ENCODE measurements around the gene KRTAP10-2. TPM values are rescaled to one million over a fixed set of nuclear protein-coding genes. Genes with fewer than 3 reads are reported as not detected.
"Not testable (repeated sequence)": the region's sequence is repeated elsewhere in the genome, so short reads cannot be mapped to it uniquely, and the experiment has no call there.

The KRTAP10-2 gene
- total and polyA plus RNA-seq, 2 experiments from 2014 or later: 0.24 TPM; not detected in 1

- not testable (repeated sequence) for H3K27ac ChIP-seq (ENCODE audit: low read depth); H3K4me2 ChIP-seq; H3K9me3 Mint-ChIP-seq; H4K20me1 ChIP-seq (replicated peaks; ENCODE audit: insufficient read depth); H3K36me3 ChIP-seq (ENCODE audit: insufficient read depth); H3K27me3 ChIP-seq (ENCODE audit: insufficient read depth); H3K9me2 ChIP-seq (ENCODE audit: insufficient read depth); H3K79me2 ChIP-seq (replicated peaks; ENCODE audit: insufficient read depth); H3F3A ChIP-seq (replicated peaks; ENCODE audit: low read depth); H3K36me3 Mint-ChIP-seq (ENCODE audit: low read depth); H3K27me3 Mint-ChIP-seq (ENCODE audit: insufficient read depth, low read depth, poor library complexity); ATAC-seq; H3K4me3 ChIP-seq; H3K27ac Mint-ChIP-seq; H3K4me3 Mint-ChIP-seq; DNase-seq (ENCODE audit: low spot score); H2AFZ ChIP-seq
- H3K4me1 ChIP-seq (ENCODE audit: insufficient read depth): peaks cover 13% of the 10 kb centered on the region
- H3K4me1 Mint-ChIP-seq: peaks cover 14% of the 10 kb centered on the region
Measured at GRCh38 chr21:44590897-44591800, 39.8 kb upstream of the KRTAP10-2 start.

DNA sequence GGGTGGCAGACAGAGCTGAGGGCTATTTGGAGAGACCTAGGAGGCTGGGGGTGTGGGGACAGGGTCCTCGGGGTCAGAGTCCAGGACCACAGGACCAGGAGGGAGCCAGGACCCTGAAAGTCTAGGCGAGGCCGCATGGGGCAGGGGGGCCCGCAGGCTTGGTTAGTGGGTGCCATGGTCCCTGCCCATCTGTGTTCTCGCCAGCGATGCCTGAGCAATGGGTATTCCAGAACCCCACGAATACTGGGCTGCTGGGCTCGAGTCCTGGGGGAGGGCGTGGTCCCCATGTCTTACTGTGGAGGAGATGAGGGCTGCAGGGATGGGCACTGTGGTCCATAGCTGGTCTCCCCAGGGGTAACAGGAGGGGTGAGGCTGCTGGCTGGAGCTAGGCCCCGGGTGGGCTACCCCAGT, 39.0 kb upstream of the KRTAP10-2 start:
- Mint-ChIP-seq H3K36me3 (ENCODE audit: low read depth) (no peaks in the 10 kb centered on the region; the same call in 2 of the 3 replicates), H3K27ac (no peak overlapping the region), H3K27me3 (ENCODE audit: insufficient read depth, low read depth, poor library complexity) (peaks cover 7% of the 10 kb centered on the region), H3K4me3 (no peak overlapping the region), H3K4me1 (peaks cover 14% of the 10 kb centered on the region), H3K9me3 (no peaks in the 10 kb centered on the region; the same call in 2 of the 3 replicates)
- Histone ChIP-seq H3K4me1 (ENCODE audit: insufficient read depth) (peaks cover 13% of the 10 kb centered on the region), H3K36me3 (ENCODE audit: insufficient read depth) (no peaks in the 10 kb centered on the region), H2AFZ (no peak overlapping the region), H3K4me2 (no peak overlapping the region), H3K9me2 (ENCODE audit: insufficient read depth) (no peaks in the 10 kb centered on the region), H3K27ac (ENCODE audit: low read depth) (no peak overlapping the region), H3F3A (replicated peaks; ENCODE audit: low read depth) (0 out of 2 replicates have a peak, but pooled peaks cover 4% of the 10 kb centered on the region), H3K4me3 (no peak overlapping the region), H3K79me2 (replicated peaks; ENCODE audit: insufficient read depth) (no peaks in the 10 kb centered on the region), H4K20me1 (replicated peaks; ENCODE audit: insufficient read depth) (no peaks in the 10 kb centered on the region), H3K27me3 (ENCODE audit: insufficient read depth) (no peaks in the 10 kb centered on the region)
- DNase-seq (ENCODE audit: low spot score) (no peak), ATAC-seq (no peak)
- no peak for TF ChIP-seq POLR2AphosphoS5 (IDR thresholded peaks at IDR 0.05; ENCODE audit: low read depth)
- no peak for TF ChIP-seq ZNF114 (CRISPR knock-in tag; IDR thresholded peaks at IDR 0.05)
- no peak for TF ChIP-seq EZH2 (IDR thresholded peaks at IDR 0.05; ENCODE audit: low read depth, unreplicated experiment)
- TF ChIP-seq STAT1 (IDR thresholded peaks at IDR 0.05; ENCODE audit: unreplicated experiment): no peak
- TF ChIP-seq, protein P1, sequence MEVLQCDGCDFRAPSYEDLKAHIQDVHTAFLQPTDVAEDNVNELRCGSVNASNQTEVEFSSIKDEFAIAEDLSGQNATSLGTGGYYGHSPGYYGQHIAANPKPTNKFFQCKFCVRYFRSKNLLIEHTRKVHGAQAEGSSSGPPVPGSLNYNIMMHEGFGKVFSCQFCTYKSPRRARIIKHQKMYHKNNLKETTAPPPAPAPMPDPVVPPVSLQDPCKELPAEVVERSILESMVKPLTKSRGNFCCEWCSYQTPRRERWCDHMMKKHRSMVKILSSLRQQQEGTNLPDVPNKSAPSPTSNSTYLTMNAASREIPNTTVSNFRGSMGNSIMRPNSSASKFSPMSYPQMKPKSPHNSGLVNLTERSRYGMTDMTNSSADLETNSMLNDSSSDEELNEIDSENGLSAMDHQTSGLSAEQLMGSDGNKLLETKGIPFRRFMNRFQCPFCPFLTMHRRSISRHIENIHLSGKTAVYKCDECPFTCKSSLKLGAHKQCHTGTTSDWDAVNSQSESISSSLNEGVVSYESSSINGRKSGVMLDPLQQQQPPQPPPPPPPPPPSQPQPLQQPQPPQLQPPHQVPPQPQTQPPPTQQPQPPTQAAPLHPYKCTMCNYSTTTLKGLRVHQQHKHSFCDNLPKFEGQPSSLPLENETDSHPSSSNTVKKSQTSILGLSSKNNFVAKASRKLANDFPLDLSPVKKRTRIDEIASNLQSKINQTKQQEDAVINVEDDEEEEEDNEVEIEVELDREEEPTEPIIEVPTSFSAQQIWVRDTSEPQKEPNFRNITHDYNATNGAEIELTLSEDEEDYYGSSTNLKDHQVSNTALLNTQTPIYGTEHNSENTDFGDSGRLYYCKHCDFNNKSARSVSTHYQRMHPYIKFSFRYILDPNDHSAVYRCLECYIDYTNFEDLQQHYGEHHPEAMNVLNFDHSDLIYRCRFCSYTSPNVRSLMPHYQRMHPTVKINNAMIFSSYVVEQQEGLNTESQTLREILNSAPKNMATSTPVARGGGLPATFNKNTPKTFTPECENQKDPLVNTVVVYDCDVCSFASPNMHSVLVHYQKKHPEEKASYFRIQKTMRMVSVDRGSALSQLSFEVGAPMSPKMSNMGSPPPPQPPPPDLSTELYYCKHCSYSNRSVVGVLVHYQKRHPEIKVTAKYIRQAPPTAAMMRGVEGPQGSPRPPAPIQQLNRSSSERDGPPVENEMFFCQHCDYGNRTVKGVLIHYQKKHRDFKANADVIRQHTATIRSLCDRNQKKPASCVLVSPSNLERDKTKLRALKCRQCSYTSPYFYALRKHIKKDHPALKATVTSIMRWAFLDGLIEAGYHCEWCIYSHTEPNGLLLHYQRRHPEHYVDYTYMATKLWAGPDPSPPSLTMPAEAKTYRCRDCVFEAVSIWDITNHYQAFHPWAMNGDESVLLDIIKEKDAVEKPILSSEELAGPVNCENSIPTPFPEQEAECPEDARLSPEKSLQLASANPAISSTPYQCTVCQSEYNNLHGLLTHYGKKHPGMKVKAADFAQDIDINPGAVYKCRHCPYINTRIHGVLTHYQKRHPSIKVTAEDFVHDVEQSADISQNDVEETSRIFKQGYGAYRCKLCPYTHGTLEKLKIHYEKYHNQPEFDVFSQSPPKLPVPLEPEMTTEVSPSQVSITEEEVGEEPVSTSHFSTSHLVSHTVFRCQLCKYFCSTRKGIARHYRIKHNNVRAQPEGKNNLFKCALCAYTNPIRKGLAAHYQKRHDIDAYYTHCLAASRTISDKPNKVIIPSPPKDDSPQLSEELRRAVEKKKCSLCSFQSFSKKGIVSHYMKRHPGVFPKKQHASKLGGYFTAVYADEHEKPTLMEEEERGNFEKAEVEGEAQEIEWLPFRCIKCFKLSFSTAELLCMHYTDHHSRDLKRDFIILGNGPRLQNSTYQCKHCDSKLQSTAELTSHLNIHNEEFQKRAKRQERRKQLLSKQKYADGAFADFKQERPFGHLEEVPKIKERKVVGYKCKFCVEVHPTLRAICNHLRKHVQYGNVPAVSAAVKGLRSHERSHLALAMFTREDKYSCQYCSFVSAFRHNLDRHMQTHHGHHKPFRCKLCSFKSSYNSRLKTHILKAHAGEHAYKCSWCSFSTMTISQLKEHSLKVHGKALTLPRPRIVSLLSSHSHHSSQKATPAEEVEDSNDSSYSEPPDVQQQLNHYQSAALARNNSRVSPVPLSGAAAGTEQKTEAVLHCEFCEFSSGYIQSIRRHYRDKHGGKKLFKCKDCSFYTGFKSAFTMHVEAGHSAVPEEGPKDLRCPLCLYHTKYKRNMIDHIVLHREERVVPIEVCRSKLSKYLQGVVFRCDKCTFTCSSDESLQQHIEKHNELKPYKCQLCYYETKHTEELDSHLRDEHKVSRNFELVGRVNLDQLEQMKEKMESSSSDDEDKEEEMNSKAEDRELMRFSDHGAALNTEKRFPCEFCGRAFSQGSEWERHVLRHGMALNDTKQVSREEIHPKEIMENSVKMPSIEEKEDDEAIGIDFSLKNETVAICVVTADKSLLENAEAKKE (CRISPR knock-in tag; IDR thresholded peaks at IDR 0.05): no peak
- TF ChIP-seq ETS1 (IDR thresholded peaks at IDR 0.05): no peak
- no peak for TF ChIP-seq CTCF (conservative IDR thresholded peaks at IDR 0.05; ENCODE audit: low read depth in 2 of 2)
- TF ChIP-seq EZH2phosphoT487 (IDR thresholded peaks at IDR 0.05; ENCODE audit: unreplicated experiment): no peak
- no peak for TF ChIP-seq CREB1 (CRISPR knock-in tag; IDR thresholded peaks at IDR 0.05; ENCODE audit: low read depth)
- no peak for TF ChIP-seq NANOG (IDR thresholded peaks at IDR 0.05; ENCODE audit: borderline replicate concordance)

All from GM23338 (cell line).